K562 (cell line): ENCODE data around the gene ATP6V1F.

ENCODE experiments used
- ARNT ChIP-seq, 2 experiments: fragments of 450-650 bp; IDR thresholded peaks; 2 replicates each; pipeline ENCODE4 v1.6.1; 2016; ENCODE audit warnings: mild to moderate bottlenecking in 1 of 2
- CTCF ChIP-seq, 3 experiments: IDR thresholded peaks in 2 of 3; conservative IDR thresholded peaks in 1 of 3; 2 replicates each; pipeline ENCODE4 v1.5.1; 2011 to 2012; ENCODE audit warnings: low read length in 3 of 3, mild to moderate bottlenecking in 3 of 3, control low read depth in 2 of 3, improper control_type of control experiment in 1 of 3, inconsistent platforms in 1 of 3, low read depth in 1 of 3, mixed read lengths in 1 of 3, moderate library complexity in 1 of 3; ENCODE audit not compliant: insufficient read depth in 2 of 3
- EP300 ChIP-seq: IDR thresholded peaks from 2 replicates; pipeline ENCODE4 v1.6.1; 2012; ENCODE audit warnings: low read length, improper control_type of control experiment
- ZNF124 ChIP-seq: sonication (generic); formaldehyde crosslinking; IDR thresholded peaks from 2 replicates; pipeline ENCODE4 v1.8.1; 2022; ENCODE audit warnings: missing genetic modification reagents
- TF ChIP-seq, protein P1 (sequence below): fragments of 250-450 bp; sonication (Bioruptor Pico); IDR thresholded peaks from 2 replicates; pipeline ENCODE4 v1.8.0; 2022; ENCODE audit warnings: moderate library complexity, mild to moderate bottlenecking, inconsistent platforms
- TF ChIP-seq, protein P2 (sequence below): sonication (generic); formaldehyde crosslinking; IDR thresholded peaks from 2 replicates; pipeline ENCODE4 v1.8.1; 2023; ENCODE audit warnings: mild to moderate bottlenecking, missing genetic modification reagents
- TF ChIP-seq, protein P3 (sequence below): fragments of 450-650 bp; formaldehyde crosslinking; IDR thresholded peaks from 2 replicates; pipeline ENCODE4 v1.4.0; 2022; ENCODE audit warnings: missing genetic modification characterization

DNA sequence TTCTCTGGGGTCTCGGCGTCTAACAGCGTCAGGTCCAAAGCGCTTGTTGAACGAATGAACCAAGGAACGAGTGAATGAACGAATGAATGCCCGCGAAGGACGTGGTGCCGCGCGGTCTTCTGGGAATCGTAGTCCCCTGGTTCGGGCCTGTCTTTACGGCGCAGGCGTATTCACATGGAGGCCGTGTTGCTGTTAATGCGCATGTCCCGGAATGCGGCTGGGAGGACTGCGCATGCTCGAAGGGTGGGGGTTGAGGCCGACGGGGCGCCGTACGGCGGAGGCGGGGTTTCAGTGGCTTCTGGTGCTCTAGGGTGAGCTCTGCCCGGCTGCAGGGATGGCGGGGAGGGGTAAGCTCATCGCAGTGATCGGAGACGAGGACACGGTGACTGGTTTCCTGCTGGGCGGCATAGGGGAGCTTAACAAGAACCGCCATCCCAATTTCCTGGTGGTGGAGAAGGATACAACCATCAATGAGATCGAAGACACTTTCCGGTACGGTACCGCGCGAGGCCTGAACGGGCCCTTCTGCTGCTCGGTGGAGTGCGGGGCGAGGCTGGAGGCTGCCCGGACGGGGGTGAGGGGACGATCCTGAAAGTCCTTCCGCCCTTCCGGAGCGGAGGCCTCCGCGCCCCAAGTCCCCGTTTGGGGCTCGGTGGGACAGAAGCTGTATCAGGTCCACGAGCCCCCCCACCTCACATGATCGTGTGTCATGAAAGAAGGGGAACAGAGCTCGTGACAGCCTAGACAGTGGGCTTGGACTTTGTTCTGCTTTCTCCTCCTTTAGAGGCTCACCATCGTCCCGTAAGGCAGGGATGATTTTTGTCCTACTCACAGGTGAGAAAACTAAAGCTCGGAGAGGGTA, at the start of gene ATP6V1F:
- TF ChIP-seq ZNF124 (CRISPR knock-in tag) (no peak), CTCF (IDR thresholded peaks at IDR 0.05 in 2 of 3, conservative IDR thresholded peaks at IDR 0.05 in 1 of 3; ENCODE audit: insufficient read depth in 2 of 3, low read depth in 1 of 3, low read length in 3 of 3) (peak in 1 of 3 experiments; percentile 12; a peak in 2 of 6 replicates), EP300 (no peak), ARNT (IDR thresholded peaks at IDR 0.05) (no peak)
- TF ChIP-seq, protein P1, sequence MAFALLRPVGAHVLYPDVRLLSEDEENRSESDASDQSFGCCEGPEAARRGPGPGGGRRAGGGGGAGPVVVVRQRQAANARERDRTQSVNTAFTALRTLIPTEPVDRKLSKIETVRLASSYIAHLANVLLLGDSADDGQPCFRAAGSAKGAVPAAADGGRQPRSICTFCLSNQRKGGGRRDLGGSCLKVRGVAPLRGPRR = no peak
- TF ChIP-seq, protein P2, sequence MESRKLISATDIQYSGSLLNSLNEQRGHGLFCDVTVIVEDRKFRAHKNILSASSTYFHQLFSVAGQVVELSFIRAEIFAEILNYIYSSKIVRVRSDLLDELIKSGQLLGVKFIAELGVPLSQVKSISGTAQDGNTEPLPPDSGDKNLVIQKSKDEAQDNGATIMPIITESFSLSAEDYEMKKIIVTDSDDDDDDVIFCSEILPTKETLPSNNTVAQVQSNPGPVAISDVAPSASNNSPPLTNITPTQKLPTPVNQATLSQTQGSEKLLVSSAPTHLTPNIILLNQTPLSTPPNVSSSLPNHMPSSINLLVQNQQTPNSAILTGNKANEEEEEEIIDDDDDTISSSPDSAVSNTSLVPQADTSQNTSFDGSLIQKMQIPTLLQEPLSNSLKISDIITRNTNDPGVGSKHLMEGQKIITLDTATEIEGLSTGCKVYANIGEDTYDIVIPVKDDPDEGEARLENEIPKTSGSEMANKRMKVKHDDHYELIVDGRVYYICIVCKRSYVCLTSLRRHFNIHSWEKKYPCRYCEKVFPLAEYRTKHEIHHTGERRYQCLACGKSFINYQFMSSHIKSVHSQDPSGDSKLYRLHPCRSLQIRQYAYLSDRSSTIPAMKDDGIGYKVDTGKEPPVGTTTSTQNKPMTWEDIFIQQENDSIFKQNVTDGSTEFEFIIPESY (CRISPR knock-in tag) = 0 out of 2 replicates have a peak, but pooled peaks have one; percentile 17
- TF ChIP-seq, protein P3, sequence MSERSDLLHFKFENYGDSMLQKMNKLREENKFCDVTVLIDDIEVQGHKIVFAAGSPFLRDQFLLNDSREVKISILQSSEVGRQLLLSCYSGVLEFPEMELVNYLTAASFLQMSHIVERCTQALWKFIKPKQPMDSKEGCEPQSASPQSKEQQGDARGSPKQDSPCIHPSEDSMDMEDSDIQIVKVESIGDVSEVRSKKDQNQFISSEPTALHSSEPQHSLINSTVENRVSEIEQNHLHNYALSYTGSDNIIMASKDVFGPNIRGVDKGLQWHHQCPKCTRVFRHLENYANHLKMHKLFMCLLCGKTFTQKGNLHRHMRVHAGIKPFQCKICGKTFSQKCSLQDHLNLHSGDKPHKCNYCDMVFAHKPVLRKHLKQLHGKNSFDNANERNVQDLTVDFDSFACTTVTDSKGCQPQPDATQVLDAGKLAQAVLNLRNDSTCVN (CRISPR knock-in tag) = peak; percentile 91; the same call in 1 of the 2 replicates
